Left lung (tissue), 10 donors: Measurements from ENCODE around the gene RMI2. TPM values are rescaled to one million over a fixed set of nuclear protein-coding genes. Genes with fewer than 3 reads are reported as not detected.

ENCODE experiments used
- ATAC-seq: fragments of 200-7000 bp; cut with Tn5 transposase; one replicate; pipeline ENCODE4 v1.9.1; 2020; ENCODE audit warnings: moderate library complexity
- DNase-seq, 4 donors: peaks; one replicate each; pipeline ENCODE4 v3.0.0-alpha.2; 2013 to 2020
- H3K27ac ChIP-seq, 2 donors: fragments of 200-600 bp; sonication (generic) in 1 of 2; one replicate each; pipeline versions ENCODE4 v1.5.0 to v1.8.0; 2020 to 2021
- H3K27me3 ChIP-seq, 2 donors: fragments of 200-600 bp; sonication (generic) in 1 of 2; one replicate each; pipeline versions ENCODE4 v1.5.0 to v1.8.0; 2020 to 2021
- H3K36me3 ChIP-seq, 2 donors: fragments of 200-600 bp; sonication (generic) in 1 of 2; one replicate each; pipeline versions ENCODE4 v1.5.0 to v1.8.0; 2020 to 2021
- H3K4me1 ChIP-seq, 2 donors: fragments of 200-600 bp; one replicate each; pipeline ENCODE4 v1.8.0; 2021
- H3K4me3 ChIP-seq, 2 donors: fragments of 200-600 bp; sonication (generic) in 1 of 2; one replicate each; pipeline versions ENCODE4 v1.5.0 to v1.8.0; 2020 to 2021; ENCODE audit warnings: mild to moderate bottlenecking in 1 of 2
- H3K9me3 ChIP-seq, 2 donors: fragments of 200-600 bp; sonication (generic) in 1 of 2; one replicate each; pipeline versions ENCODE4 v1.5.0 to v1.8.0; 2020 to 2021
- CTCF ChIP-seq, 2 donors: fragments of 200-600 bp; sonication (generic) in 1 of 2; IDR thresholded peaks; one replicate each; pipeline versions ENCODE4 v1.5.0 to v1.8.0; 2021; ENCODE audit warnings: antibody characterized with exemption in 2 of 2
- intact Hi-C, 2 donors: fragments of 100-400 bp; cut with DNase I; formaldehyde crosslinking; loops; one replicate each; pipeline versions ENCODE4 v1.11.2 to v1.14.2; 2022
- polyA plus RNA-seq, 6 donors: library from polyadenylated mRNA; unstranded; fragments of 120-200 nt; gene quantifications; one replicate each; pipeline ENCODE4 v1.2.1, GENCODE V29; 2013; ENCODE audit not compliant: insufficient read length in 6 of 6
- total RNA-seq, 2 donors: library from RNA; stranded (reverse); fragmentation: NEBNext Ultra II Directional; extraction: Animal tissue kit (Norgen Biotek cat#: 25700); gene quantifications; one replicate each; pipeline ENCODE4 v1.2.1, GENCODE V29; 2021
- donor health status: DM: no; HTN: yes; CAD: no.
- donor health status: DM: no; HTN: no; CAD: no.

The RMI2 gene
- total and polyA plus RNA-seq, 8 donors = 9.6 to 34.5 (median 25.2) TPM

GRCh38 chr16:11314309-11314894, 30.9 kb upstream of the RMI2 start:
- Histone ChIP-seq H3K27ac (no peak overlapping the region), H3K9me3 (no peaks in the 10 kb centered on the region), H3K4me3 (no peak overlapping the region), H3K36me3 (no peaks in the 10 kb centered on the region), H3K4me1 (peaks cover 0 to 38% of the 10 kb centered on the region in 2 donors), H3K27me3 (no peaks in the 10 kb centered on the region)
- DNase-seq (no peak), ATAC-seq (no peak)
- intact Hi-C loops = no loop called here
- TF ChIP-seq CTCF (IDR thresholded peaks at IDR 0.05) = no peak

GRCh38 chr16:11315510-11315909, 29.7 kb upstream of the RMI2 start:
- intact Hi-C loops = no loop called here
- peak in 1 of 4 donors; percentile 79 for DNase-seq
- Histone ChIP-seq H3K4me1 (peaks cover 0 to 27% of the 10 kb centered on the region in 2 donors), H3K36me3 (no peaks in the 10 kb centered on the region), H3K27ac (no peak overlapping the region), H3K4me3 (no peak overlapping the region), H3K27me3 (no peaks in the 10 kb centered on the region), H3K9me3 (no peaks in the 10 kb centered on the region)
- no peak for ATAC-seq
- no peak for TF ChIP-seq CTCF (IDR thresholded peaks at IDR 0.05)

- H3K9me3 ChIP-seq = no peaks in the 10 kb centered on the region
- no peak overlapping the region for H3K4me3 ChIP-seq
- no peaks in the 10 kb centered on the region for H3K36me3 ChIP-seq
- ATAC-seq (no peak), DNase-seq (no peak)
- H3K4me1 ChIP-seq = peaks cover 0 to 18% of the 10 kb centered on the region in 2 donors
- TF ChIP-seq CTCF (IDR thresholded peaks at IDR 0.05) = no peak
- H3K27ac ChIP-seq = no peak overlapping the region
- intact Hi-C loops = no loop called here
- no peaks in the 10 kb centered on the region for H3K27me3 ChIP-seq
Observed at GRCh38 chr16:11316331-11317015, 28.8 kb upstream of the RMI2 start.

- Histone ChIP-seq H3K27ac (no peak overlapping the region), H3K27me3 (no peaks in the 10 kb centered on the region), H3K4me3 (no peak overlapping the region), H3K9me3 (no peaks in the 10 kb centered on the region), H3K4me1 (no peaks in the 10 kb centered on the region), H3K36me3 (no peaks in the 10 kb centered on the region)
- intact Hi-C loops = no loop called here
- TF ChIP-seq CTCF (IDR thresholded peaks at IDR 0.05) = no peak
- DNase-seq (no peak), ATAC-seq (no peak)
Observed at GRCh38 chr16:11318817-11319216, 26.4 kb upstream of the RMI2 start.

- intact Hi-C loops = no loop called here
Observed at GRCh38 chr16:11319529-11320146, 25.6 kb upstream of the RMI2 start.

More at GRCh38 chr16:11319529-11320146, 25.6 kb upstream of the RMI2 start:
- no peak for ATAC-seq
- Histone ChIP-seq H3K9me3 (no peaks in the 10 kb centered on the region), H3K4me1 (no peaks in the 10 kb centered on the region), H3K36me3 (no peaks in the 10 kb centered on the region), H3K27me3 (no peaks in the 10 kb centered on the region), H3K27ac (no peak overlapping the region), H3K4me3 (no peak overlapping the region)
- no peak for DNase-seq
- no peak for TF ChIP-seq CTCF (IDR thresholded peaks at IDR 0.05)
